DMS114 treated with DMSO at 0.1 percent for 48 hours (cell line): ENCODE measurements around the gene KRTAP1-4.
"Not testable (repeated sequence)": the region's sequence is repeated elsewhere in the genome, so short reads cannot be mapped to it uniquely, and the experiment has no call there.

ENCODE experiments used
- DNase-seq: peaks from one replicate; lab custom pipeline; 2025; ENCODE audit not compliant: unreplicated experiment; lab: John Stamatoyannopoulos, UW

KRTAP1-4 gene

DNA sequence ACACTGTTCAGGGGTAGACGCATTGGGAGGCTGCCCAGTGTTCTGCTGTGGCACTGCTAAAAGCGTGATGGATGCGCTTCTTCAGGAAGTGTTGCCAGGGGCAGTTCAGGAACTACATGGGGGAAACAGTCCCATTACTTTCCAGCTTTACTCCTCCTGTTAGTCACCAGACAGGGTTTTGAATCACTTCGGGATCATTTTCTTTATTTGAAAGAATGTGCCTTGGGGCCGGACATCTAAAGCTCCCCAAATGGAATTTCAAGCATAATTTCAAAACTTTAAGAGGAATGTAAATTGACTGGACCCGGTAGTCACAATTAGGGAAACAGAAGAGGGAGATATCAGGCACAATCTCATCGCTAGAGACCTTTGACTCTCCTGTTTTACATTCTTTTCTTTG, 18.4 kb upstream of the KRTAP1-4 start:
- no peak for DNase-seq

DNA sequence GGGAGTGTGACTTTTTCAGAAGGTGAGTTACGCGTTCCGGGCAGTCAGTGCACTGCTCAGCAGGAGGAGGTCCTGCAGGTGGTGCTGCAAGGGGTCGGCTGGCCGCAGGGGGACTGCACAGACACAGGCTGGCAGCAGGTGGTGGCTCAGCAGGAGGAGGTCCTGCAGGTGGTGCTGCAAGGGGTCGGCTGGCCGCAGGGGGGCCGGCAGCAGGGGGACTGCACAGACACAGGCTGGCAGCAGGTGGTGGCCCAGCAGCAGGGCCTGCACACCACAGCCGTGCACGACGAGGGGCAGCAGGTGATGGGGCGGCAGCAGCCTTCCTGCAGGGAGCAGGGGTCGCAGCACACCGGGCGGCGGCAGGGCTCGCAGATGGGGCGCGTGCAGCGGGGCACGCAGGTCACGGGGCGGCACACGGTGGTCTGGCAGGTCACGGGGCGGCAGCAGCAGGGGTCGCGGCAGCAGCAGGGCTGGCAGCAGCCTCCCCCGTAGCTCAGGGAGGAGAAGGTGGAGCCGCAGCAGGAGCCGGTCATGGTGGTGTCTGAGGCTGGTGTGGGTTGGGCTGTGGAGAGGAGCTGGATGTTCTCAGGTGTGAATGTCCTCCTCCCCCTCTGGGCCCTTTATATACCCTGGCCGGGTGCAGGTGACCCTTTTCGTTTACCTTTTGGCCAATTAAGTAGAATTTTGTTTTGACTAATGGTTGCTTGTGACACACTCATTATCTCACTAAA, 16.9 kb upstream of the KRTAP1-4 start, which contains the start of gene KRTAP2-1:
Gene KRTAP2-1 (minus strand): TSS at position 582 of the 731 bp plus-strand sequence. CDS start 49 bp downstream, at position 533.
- DNase-seq = not testable (repeated sequence)

DNA sequence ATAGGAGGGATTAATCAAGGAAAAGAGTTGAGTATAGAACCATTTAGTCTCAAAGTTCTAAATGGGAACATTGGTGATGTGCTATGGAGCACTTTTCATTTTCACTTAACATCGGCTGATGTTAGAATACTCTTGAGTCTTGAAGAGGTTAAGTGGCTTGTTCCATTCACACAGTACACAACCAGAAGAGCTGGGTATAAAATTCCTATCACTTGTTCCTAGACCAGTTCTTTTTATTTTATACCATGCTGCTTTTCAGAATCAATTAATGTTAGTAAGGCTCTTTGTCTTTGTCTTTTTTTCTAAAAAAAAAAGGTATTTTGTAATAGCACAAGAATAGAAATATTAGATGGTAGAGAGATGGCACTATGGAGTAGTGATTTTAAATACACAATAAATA, 13.0 kb upstream of the KRTAP1-4 start:
- DNase-seq = no peak

DNA sequence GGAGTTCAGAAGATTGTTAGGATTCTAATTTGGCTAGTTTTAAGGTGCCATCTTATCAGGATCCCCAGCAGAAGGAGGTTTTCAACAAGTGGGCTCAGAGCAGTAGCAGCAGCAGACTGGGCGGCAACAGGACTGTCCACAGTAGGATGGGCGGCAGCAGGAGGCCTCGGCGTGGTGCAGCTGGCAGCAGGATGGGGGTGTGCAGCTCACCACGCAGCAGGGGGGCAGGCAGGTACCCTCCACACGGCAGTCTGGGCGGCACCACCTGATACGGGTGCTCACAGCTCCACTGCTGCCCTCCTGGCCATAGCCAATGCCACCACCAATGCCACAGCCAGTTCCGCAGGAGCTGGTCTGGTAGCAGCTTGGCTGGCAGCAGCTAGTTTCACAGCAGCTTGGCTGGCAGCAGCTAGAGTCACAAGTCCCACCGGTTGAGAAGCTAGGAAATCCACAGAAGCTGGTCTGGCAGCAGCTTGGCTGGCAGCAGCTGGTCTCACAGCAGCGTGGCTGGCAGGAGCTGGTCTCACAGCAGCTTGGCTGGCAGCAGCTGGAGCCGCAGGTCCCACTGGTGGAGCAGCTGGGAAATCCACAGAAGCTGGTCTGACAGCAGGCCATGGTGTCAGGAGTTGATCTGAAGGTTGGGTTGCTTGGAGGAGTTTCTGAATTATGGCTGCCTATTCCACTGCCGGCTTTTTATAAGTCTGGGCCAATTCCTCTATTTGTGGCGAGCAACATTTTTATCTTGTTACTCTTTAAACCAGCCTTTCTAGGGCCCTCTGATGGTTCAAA, 11.0 kb upstream of the KRTAP1-4 start, which contains the start of gene KRTAP1-1:
Gene KRTAP1-1 (minus strand): TSS at position 668 of the 789 bp plus-strand sequence. CDS start 53 bp downstream, at position 615.
- not testable (repeated sequence) for DNase-seq

DNA sequence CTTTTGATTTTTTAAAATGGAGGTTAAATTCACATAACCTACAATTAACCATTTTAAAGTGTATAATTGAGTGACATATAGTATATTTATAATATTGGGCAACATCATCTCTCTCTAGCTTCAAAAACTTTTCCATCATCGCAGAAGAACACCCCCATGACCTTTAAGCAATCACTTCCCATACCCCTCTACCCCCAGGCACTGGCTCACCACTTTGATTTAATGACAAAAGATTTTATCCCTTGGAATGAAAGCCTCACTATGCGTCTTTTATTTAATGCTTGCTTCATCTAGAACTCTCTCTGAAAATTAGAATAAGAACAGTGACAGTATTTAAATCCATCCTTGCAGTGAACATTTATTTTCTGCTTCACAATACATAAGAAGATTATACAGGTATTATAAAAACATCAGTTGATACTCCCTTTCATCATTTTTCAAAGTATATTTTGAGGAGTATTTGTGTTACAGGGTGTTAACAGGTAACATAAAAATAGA, 7.9 kb upstream of the KRTAP1-4 start:
- no peak for DNase-seq

DNA sequence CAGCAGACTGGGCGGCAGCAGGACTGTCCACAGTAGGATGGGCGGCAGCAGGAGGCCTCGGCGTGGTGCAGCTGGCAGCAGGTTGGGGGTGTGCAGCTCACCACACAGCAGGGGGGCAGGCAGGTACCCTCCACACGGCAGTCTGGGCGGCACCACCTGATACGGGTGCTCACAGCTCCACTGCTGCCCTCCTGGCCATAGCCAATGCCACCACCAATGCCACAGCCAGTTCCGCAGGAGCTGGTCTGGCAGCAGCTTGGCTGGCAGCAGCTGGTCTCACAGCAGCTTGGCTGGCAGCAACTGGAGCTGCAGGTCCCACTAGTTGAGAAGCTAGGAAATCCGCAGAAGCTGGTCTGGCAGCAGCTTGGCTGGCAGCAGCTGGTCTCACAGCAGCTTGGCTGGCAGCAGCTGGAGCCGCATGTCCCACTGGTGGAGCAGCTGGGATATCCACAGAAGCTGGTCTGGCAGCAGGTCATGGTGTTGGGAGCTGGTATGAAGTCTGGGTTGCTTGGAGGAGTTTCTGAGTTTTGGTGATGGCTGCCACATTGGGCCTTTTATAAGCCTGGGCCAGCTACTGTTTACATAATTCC, 4.4 kb upstream of the KRTAP1-4 start, which contains the start of gene KRTAP1-3:
Gene KRTAP1-3 (minus strand): TSS at position 529 of the 590 bp plus-strand sequence. CDS start 53 bp downstream, at position 476.
- DNase-seq = not testable (repeated sequence)

DNA sequence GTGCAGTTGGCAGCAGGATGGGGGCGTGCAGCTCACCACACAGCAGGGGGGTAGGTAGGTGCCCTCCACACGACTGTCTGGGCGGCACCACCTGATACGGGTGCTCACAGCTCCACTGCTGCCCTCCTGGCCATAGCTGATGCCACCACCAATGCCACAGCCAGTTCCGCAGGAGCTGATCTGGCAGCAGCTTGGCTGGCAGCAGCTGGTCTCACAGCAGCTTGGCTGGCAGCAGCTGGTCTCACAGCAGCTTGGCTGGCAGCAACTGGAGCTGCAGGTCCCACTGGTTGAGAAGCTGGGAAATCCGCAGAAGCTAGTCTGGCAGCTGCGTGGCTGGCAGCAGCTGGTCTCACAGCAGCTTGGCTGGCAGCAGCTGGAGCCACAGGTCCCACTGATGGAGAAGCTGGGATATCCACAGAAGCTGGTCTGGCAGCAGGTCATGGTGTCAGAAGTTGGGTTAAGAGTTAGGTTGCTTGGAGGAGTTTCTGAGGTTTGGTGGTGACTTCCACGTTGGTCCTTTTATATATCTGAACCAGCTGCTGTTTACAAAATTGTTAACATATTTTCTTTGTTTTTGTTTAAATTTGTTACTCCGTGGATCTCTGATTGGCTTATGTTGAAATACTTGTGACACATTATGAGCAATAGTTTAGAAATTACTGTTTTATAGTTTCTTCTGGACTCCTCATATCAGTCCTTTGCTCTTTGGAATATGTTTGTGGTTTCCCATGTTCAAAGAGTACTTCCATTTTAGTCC, 3.1 kb downstream of the KRTAP1-4 start, which contains the start of gene KRTAP1-5:
Gene KRTAP1-5 (minus strand): TSS at position 494 of the 757 bp plus-strand sequence. CDS start 53 bp downstream, at position 441.
- DNase-seq = no peak

DNA sequence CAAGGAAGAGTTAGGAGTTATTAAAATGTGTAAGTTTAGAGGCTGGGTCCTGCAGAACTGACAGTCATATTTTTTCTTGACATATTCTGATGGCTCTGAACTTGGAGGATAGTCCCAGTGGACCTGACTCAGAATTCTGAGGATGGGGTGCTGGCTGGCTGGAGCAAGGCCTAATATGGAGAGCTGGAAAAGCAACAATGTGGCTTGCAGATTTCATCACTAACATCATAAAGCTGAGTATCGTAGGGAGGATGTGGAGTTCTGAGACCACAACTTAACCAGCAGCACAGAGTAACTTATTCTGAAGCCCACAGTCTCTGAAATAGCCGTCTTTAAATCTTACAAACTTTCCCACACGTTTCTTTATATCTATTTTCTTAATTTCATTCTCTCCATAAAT, 5.3 kb downstream of the KRTAP1-4 start:
- no peak for DNase-seq

DNA sequence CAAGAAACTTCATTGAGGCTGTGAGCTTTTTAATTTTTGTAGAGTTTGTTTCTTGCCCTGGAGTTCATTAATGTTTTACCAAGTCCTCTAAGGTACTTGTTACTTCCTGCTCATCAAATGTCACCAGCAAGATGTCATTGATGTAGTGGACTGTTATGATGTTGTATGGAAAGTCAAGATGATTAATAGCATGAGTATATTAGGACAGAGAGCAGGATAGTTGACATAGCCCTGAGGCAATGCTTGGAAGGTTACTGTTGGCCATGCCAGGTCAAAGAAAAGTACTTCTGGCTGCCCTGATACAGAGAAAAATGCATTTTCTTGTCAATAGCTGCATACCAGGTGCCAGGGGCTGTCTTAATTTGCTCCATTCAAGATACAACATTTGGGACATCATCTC, 9.7 kb downstream of the KRTAP1-4 start:
- DNase-seq = no peak

DNA sequence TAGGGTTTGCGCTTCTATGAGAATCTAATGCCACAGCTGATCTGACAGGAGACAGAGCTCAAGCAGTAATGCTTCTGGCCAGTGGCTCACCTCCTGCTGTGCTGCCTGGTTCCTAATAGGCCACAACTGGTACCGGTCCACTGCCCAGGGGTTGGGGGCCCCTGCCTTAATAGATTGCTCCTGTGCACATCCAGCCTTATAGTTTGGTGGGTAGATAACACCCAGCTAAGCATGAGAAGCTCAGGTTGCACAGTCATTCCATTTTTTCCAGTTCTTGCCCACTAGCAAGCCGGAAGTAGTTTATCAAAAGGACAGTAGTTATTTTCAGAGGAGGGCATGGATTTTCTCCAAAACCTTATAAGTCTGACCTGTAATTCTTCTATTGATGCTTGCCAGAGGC, 10.6 kb downstream of the KRTAP1-4 start:
- no peak for DNase-seq

DNA sequence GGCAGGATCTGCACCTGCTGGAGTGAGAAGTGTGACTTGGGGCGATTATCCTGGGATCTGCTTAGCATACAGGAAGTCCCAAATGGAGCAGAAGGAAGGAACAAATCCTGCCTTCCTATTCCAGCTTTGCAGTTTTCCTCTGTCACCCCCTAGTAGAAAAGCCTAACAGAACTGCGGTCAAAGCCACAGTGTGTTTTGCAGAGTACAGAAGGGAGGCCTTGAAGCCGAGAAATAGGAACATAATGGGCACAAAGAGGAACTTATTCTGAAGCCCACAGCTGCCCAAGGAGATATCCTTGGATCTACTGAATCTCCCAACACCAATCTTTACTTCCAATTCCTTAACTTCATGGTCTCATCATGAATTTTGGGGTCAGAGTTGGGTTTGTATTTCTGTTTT, 11.5 kb downstream of the KRTAP1-4 start:
- no peak for DNase-seq

DNA sequence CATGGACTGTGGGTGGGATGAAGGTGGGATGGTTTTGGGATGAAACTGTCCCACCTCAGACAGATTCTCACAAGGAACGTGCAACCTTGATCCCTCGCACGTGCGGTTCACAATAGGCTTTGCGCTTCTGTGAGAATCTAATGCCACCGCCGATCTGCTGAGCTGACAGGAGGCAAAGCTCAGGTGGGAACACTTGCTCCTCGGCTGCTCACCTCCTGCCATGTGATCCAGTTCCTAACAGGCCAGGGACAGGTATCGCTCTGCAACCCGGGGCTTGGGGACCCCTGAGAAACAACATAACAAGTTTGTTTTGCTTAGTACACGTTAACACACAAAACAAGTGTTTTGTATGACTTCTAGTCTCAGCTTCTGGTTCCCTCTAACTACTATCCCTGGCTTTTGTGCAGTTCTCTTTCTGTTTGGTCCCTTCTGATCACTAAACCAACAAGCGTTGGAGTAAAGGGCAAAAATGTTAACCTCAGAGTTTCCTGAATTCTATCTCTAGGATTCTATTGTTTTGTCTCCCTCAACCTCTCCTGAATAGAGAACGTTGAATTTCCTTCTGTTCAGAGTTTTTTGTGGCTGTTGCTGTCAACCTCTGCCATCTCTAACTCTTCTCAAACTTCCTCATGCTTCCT, 13.3 kb downstream of the KRTAP1-4 start:
- DNase-seq = no peak

DNA sequence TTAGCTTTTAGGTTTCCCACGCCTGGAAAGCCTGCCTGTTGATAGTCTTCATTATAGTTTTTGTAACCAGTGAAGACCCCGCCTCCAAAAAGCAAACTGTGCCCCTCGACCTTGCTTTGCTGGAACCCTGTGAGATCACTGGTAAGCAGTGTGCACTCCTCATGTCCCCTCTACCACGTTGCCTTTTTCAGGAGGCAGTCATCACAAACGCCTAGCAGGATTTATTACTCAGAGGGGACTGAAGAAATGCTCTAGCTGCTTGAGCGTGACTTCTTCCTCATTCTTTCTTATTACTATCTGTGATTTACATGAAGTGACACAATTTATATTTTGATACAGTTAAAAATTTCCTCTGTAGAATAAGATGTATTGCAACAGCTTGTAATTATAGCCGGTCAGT, 14.5 kb downstream of the KRTAP1-4 start:
- no peak for DNase-seq

DNA sequence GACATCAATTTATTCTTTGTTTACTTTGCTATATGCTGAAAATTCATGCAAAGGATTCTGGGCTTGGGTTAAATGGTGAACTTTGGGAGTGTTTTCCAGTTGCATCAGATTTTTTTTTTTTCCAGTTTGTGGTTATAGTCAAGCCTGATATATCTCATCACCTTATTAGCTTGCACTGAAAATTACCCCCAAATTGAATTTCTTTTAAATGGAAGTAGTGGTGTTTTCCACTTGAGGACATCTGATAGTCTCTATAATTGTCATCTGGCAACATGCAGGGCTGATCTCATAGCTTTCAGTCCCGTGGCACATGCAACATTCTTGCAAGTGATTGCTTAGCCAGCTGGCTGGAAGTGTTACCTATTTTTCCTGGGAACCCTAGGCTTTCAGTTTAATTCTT, 16.4 kb downstream of the KRTAP1-4 start:
- DNase-seq = no peak

DNA sequence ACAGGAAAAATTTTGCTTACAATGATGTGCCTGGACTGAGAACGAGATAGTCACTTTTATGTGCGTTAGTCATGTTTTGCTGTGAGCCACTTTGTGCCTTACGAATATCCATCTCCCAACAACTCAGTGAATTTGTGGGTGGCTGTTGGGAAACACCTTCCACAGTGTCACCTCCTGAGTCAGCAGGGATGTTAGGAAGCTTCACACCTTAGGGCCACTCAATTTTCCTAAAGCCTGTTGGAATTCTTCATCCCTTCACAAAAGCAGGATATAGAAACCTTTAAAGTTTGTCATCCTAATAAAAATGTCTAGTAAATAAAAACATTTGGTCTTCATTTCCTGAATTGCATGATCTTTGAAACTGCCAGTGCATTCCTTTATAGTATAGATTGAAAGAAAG, 16.8 kb downstream of the KRTAP1-4 start:
- DNase-seq = no peak

DNA sequence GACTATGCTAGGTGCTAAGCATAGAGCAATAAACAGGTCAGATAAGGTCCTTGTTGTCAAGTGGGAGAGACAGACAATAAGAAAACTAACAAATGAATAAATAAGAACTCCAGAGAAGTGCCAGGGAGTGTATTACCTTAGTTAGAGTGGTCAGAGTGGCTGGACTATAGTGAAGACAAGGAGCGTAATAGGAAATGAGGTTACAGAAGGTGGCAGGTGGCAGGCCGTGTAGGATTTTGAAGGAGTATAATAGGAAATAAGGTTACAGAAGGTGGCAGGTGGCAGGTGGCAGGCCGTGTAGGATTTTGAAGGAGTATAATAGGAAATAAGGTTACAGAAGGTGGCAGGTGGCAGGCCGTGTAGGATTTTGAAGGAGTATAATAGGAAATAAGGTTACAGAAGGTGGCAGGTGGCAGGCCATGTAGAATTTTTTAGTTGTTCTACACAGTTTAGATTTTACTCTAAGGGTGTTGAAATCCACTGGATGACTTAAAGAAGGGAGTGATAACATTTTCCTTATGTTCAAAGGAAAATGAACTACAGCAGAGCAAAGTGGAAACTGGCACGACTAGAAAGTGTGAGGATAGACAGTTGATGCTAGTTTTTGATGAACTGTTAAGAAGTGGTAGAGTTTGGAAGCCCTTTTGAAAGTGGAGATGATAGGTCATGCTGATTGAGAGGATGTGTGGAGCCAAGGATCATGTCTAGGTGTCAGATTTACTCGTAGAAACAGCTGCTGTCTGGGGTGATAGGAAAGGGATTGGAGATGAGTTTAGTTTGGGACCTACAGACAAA, 17.5 kb downstream of the KRTAP1-4 start:
- DNase-seq = no peak

DNA sequence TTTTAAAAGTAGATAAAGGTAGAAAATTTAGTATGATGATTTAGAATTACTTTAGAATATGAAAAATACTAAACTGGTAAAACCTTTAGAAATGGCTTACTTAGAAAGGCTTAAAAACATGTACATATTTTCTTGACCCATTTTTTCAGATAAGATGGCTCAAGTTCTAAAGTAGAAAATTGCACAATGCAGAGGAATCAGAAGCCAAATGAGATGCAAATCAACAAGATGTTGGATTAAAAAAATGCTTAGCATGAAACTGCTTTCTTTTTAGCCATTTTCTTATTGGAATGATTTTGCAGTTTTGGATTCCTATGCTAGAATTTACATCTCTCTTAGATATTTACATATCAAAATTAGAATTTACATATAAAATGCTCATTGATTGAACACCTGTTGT, 19.6 kb downstream of the KRTAP1-4 start:
- DNase-seq = no peak

DNA sequence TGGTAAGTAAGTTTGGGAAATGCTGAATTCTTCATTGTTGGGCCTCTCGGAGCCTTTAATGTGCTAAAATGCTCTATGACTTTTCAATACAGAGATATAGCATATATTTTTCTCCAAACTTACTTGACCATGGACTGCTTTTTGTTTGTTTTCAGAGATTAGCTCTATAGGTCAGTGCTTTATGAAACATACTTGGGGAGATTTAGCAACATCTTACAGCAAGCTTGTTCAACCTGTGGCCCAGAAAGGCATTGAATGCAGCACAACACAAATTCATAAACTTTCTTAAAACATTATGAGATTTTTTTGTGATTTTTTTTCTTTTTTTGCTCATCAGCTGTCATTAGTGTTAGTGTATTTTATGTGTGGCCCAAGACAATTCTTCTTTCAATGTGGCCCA, 20.1 kb downstream of the KRTAP1-4 start:
- no peak for DNase-seq

DNA sequence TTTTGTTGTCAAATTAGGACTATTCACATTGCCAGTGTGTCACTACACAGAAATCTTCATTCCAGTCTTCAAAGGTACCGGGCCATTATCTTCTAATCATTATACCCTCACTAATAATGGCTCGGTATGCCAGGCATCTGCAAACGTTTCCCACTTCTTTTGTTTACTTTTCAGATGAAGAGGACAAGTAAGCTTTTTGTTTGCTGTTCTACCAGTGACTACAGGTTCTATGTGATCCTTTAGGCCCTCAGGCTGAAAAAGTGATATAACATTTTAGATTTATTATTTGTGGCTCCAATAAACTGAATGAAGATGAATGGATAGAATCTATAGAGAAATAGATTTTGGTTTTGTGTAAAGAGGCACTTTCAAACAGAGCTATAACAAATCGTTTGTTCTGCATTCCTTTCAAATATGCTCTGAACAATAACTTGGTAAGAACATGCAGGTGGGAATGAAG, 20.7 kb downstream of the KRTAP1-4 start:
- DNase-seq = no peak
